Fibroblast of mammary gland (primary cell): ENCODE data around the gene HEPACAM.
A peak's percentile ranks its signal among the peaks of the same experiment; 100 is the strongest.

Source experiments
- DNase-seq: peaks from one replicate; pipeline ENCODE4 v3.0.0-alpha.2; 2010; ENCODE audit warnings: low read depth
- H3K4me3 ChIP-seq: 2 replicates; pipeline ENCODE4 v1.5.1; 2011; ENCODE audit warnings: low read depth, mild to moderate bottlenecking, low read length, moderate library complexity; ENCODE audit not compliant: control insufficient read depth
- TF ChIP-seq, protein P1 (sequence below): conservative IDR thresholded peaks from 2 replicates; pipeline ENCODE4 v1.5.1; 2011; ENCODE audit warnings: low read depth, low read length, inconsistent platforms; ENCODE audit not compliant: control insufficient read depth, insufficient read depth

Gene HEPACAM

DNA sequence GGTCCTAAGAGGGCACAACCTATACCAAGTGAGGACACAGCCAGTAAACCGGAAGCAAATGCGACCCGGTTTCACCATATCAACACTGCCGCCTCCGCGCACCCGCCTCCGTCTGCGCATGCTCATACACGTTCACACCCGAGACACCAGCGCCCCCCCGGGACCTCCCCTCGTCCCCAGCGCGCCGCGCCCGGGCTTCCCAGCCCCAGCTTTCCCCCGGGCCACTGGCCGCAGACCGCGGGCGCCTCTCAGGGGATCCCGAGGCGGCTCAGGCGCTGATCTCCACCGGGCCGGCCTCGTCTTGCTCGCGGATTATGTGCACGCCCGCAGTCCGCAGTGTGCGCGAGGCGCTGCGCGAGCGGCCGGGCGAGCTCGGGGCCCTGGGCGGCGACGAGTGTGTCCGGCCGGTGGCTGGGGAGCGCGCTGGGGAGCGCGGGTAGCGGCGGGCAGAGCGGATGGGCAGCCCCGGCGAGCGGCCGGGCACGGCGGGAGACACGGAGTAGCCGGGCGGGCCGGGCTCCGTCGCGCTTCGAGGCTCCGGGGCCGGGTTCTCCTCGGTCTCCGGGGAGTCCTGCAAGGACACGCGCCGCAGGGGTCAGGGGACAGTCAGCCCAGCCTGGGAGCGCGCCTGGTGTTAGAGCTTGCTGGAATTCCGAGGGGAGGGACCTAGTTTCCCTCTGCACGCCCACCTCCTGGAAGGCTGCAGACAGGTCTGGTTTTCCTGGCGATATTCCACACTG, 14.8 kb downstream of the HEPACAM start:
- TF ChIP-seq, protein P1, sequence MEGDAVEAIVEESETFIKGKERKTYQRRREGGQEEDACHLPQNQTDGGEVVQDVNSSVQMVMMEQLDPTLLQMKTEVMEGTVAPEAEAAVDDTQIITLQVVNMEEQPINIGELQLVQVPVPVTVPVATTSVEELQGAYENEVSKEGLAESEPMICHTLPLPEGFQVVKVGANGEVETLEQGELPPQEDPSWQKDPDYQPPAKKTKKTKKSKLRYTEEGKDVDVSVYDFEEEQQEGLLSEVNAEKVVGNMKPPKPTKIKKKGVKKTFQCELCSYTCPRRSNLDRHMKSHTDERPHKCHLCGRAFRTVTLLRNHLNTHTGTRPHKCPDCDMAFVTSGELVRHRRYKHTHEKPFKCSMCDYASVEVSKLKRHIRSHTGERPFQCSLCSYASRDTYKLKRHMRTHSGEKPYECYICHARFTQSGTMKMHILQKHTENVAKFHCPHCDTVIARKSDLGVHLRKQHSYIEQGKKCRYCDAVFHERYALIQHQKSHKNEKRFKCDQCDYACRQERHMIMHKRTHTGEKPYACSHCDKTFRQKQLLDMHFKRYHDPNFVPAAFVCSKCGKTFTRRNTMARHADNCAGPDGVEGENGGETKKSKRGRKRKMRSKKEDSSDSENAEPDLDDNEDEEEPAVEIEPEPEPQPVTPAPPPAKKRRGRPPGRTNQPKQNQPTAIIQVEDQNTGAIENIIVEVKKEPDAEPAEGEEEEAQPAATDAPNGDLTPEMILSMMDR, result no peak
- peak; percentile 55 for DNase-seq
- H3K4me3 ChIP-seq, result no peak overlapping the region

DNA sequence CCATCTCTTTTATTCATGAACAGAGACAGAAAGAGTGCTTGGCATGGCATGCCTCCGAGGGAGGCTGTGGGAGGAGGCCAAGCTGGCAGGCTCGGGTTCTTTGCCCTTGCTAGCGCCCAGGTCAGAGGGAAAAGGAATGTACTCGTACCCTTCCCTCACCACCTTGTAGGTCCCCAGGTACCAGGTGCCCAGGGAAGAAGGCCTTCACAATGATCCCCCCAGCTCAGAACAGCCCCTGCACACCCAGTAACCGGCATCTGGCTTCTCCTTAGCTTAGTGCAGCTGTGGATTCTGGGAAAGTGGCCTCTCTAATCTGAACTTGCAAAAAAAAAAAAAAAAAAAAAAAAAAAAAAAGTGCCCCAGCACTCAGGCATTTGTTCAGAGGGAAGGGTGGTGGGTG, 15.5 kb downstream of the HEPACAM start:
- TF ChIP-seq, protein P1, result no peak
- no peak overlapping the region for H3K4me3 ChIP-seq
- no peak for DNase-seq

DNA sequence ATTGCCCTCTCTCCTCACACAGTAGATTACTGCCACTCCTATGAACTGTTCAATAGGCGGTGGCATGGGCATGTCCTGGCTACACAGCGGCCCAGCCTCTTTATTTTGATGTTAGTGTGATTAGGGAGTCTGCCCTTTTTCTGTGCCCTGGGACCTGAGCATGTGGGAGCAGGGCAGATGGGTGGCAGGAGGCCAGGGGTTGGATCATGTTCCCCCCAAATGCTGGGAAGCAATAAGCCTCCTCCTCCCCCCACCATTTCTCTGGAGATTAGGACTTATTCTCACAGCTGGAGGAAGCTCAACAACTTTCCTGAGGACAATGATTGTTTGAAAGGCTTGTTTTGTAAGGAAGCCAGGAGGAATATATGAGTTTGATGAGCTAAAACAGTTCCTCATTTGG, 15.9 kb downstream of the HEPACAM start:
- TF ChIP-seq, protein P1, result no peak
- H3K4me3 ChIP-seq, result no peak overlapping the region

DNA sequence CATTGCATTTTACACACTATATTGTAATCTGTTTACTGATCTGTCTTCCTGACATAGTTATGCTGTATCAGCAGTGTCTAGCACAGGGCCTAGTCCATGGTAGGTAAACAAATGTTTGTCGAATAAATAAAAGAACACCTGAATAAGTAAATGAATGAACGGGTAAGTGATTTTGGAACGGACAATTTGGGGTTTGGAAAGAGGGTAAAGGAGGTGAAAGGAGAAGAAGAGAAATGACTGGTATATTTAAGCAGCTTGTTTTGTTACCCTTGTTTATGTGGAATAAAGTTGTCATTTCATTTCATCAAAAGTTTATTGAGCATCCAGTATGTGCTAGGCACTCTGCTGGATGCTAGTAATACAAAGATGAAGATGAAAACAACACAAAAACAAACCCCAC, 16.9 kb downstream of the HEPACAM start, which contains the start of gene HEPN1:
TSS of gene HEPN1 (plus strand) at position 301 of the 400 bp plus-strand sequence.
- DNase-seq, result no peak
- no peak within 1 kb of the TSS for H3K4me3 ChIP-seq
- TF ChIP-seq, protein P1, result no peak

More for the DNA sequence above, 15.9 kb downstream of the HEPACAM start:
- DNase-seq, result no peak

DNA sequence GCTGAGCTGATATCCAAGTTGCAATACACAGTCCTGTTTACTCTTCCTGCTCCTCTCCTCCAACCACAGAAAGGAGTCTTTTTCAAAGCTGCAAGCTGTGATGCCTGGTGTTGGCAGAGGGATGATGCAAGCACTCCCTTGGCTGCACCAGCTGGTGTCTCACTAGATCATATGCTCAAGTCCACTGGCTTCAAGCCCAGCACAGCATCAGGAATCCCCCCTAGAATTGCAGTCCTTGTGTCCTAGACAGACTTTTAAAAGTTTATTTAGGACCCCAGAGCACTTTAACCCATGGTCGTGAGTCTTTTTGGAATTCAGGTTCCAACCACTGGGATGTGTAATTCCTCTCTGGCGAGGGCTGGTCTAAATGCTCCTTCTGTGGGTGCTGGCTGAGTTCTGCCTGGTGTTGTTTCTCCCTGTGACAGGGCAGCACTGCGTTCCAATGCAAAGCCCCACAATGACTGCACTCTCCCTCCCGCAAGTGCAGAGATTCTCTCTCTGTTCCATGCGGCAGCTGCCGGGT, 18.7 kb downstream of the HEPACAM start:
- TF ChIP-seq, protein P1, result no peak
- H3K4me3 ChIP-seq, result no peak overlapping the region
- peak; percentile 73 for DNase-seq

DNA sequence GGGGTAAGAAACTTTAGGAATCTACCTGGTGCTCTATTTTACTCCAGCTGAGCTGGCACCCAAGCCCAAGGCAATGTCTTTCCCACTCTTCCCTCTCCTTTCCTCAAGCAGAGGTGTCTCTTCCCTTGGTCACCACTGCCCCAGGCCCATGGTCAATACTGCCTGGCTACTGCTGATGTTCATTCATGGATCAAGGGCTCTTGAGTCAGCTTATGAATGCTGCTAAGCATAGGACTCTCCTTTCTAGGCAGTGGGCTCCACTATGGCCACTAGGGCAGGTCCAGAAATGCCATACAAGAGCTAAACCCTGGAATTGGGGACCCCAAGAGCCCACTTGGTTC, 19.5 kb downstream of the HEPACAM start:
- TF ChIP-seq, protein P1, result no peak
- H3K4me3 ChIP-seq, result no peak overlapping the region
- no peak for DNase-seq
